HepG2 (cell line): ENCODE data around the gene ARHGAP22. TPM values are rescaled to one million over a fixed set of nuclear protein-coding genes. Genes with fewer than 3 reads are reported as not detected.

Source experiments
- ATAC-seq: fragments of 200-7000 bp; cut with Tn5 transposase; 3 replicates; pipeline ENCODE4 v1.9.1; 2020; ENCODE audit warnings: mild to moderate bottlenecking, moderate library complexity
- BruUV-seq: library from RNA; stranded (reverse); fragments of 400-500 nt; replicated peaks from 2 replicates; lab custom pipeline; 2021; lab: Mats Ljungman, UMichigan
- CTCF ChIA-PET: fragments of 300-600 bp; formaldehyde crosslinking; extraction: SDS; loops from one replicate; lab custom pipeline; 2021; ENCODE audit warnings: low total read pairs, inconsistent platforms, low intra/inter-chr PET ratio; lab: Yijun Ruan, JAX
- POLR2A ChIA-PET: fragments of 350-600 bp; sonication (Branson Sonifier 250); formaldehyde crosslinking; loops from one replicate; lab custom pipeline; 2020; ENCODE audit warnings: antibody characterized with exemption, inconsistent platforms; lab: Yijun Ruan, JAX
- DNase-seq: peaks from one replicate; pipeline ENCODE4 v3.0.0-alpha.2; 2015; ENCODE audit warnings: low spot score
- FAIRE-seq: peaks from 3 replicates; lab custom pipeline; 2011; peaks lifted over from hg19 to GRCh38; lab: Jason Lieb, UNC
- H2AFZ ChIP-seq: one replicate; pipeline ENCODE4 v1.6.1; 2011; ENCODE audit warnings: low read length, inconsistent platforms
- H3K27ac ChIP-seq: fragments of 300-600 bp; 3 replicates; pipeline ENCODE4 v1.8.0; 2011; ENCODE audit warnings: mixed run types, mild to moderate bottlenecking, mixed read lengths, low read length, inconsistent platforms; ENCODE audit not compliant: insufficient read depth; ENCODE audit errors: extremely low read length
- H3K27me3 ChIP-seq, 2 experiments: fragments of 200-600 bp in 1 of 2; 2 replicates in 1 of 2; 3 replicates in 1 of 2; pipeline versions ENCODE4 v1.6.0 to v1.8.0; 2011; ENCODE audit warnings: low read length in 2 of 2, mild to moderate bottlenecking in 2 of 2, moderate library complexity in 2 of 2, inconsistent platforms in 1 of 2; ENCODE audit not compliant: insufficient read depth in 2 of 2, control insufficient read depth in 1 of 2
- H3K36me3 ChIP-seq, 2 experiments: fragments of 200-600 bp in 1 of 2; replicated peaks in 1 of 2; 2 replicates in 1 of 2; 3 replicates in 1 of 2; pipeline versions ENCODE4 v1.5.1 to v1.8.0; 2011; ENCODE audit warnings: low read length in 2 of 2, inconsistent platforms in 1 of 2; ENCODE audit not compliant: insufficient read depth in 2 of 2, control insufficient read depth in 1 of 2
- H3K4me1 ChIP-seq: 2 replicates; pipeline ENCODE4 v1.5.1; 2012; ENCODE audit warnings: low read length, inconsistent platforms; ENCODE audit not compliant: insufficient read depth
- H3K4me2 ChIP-seq: 2 replicates; pipeline ENCODE4 v1.6.0; 2011; ENCODE audit warnings: low read depth, low read length, inconsistent platforms
- H3K4me3 ChIP-seq, 3 experiments: fragments of 200-600 bp in 1 of 3; sonication (generic), shearing (Covaris generic) in 1 of 3; replicated peaks in 1 of 3; 2 replicates each; pipeline ENCODE4 v1.5.1; 2011 to 2016; ENCODE audit warnings: low read length in 3 of 3, inconsistent platforms in 2 of 3, low read depth in 2 of 3, mild to moderate bottlenecking in 2 of 3, control low read depth in 1 of 3, mixed read lengths in 1 of 3; ENCODE audit not compliant: insufficient read depth in 1 of 3
- H3K79me2 ChIP-seq: one replicate; pipeline ENCODE4 v1.6.1; 2011; ENCODE audit warnings: low read length, inconsistent platforms; ENCODE audit not compliant: insufficient read depth
- H3K9ac ChIP-seq: 2 replicates; pipeline ENCODE4 v1.6.0; 2011; ENCODE audit warnings: mild to moderate bottlenecking, low read depth, low read length, inconsistent platforms; ENCODE audit not compliant: insufficient read depth
- H3K9me3 ChIP-seq: 2 replicates; pipeline ENCODE4 v1.5.1; 2012; ENCODE audit warnings: mild to moderate bottlenecking, low read length
- H4K20me1 ChIP-seq: 2 replicates; pipeline ENCODE4 v1.6.0; 2011; ENCODE audit warnings: inconsistent platforms, mild to moderate bottlenecking, low read length, moderate library complexity; ENCODE audit not compliant: insufficient read depth
- DMAP1 ChIP-seq: IDR thresholded peaks from 2 replicates; pipeline ENCODE4 v1.6.1; 2016
- NR1H2 ChIP-seq: sonication (generic); formaldehyde crosslinking; IDR thresholded peaks from 2 replicates; pipeline ENCODE4 v1.8.1; 2022; ENCODE audit warnings: low read depth, missing genetic modification reagents, borderline replicate concordance
- SIN3A ChIP-seq: IDR thresholded peaks from 2 replicates; pipeline ENCODE4 v1.6.1; 2011; ENCODE audit warnings: low read depth, mild to moderate bottlenecking, control low read depth, low read length, borderline replicate concordance
- ZNF615 ChIP-seq: sonication (generic); formaldehyde crosslinking; IDR thresholded peaks from 2 replicates; pipeline ENCODE4 v1.5.0; 2020; ENCODE audit warnings: mild to moderate bottlenecking, missing genetic modification reagents, borderline replicate concordance
- ZNF788 ChIP-seq: sonication (generic); formaldehyde crosslinking; IDR thresholded peaks from 2 replicates; pipeline ENCODE4 v1.5.0; 2020; ENCODE audit warnings: mild to moderate bottlenecking, missing genetic modification reagents, borderline replicate concordance
- WGBS: methylation state at CpG from one replicate; pipeline ENCODE4 v1.1.6; 2017; ENCODE audit warnings: low lambda C conversion rate; 5-methylcytosine and 5-hydroxymethylcytosine counted together
- in situ Hi-C: cut with HindIII; loops from 2 replicates; pipeline ENCODE4 v1.10.0; 2017; ENCODE audit warnings: low pct_unique_long_range_greater_than_20kb; ENCODE audit not compliant: extremely low pct_ligation_motif_present
- intact Hi-C: fragments of 100-400 bp; cut with micrococcal nuclease; formaldehyde crosslinking; loops from one replicate; pipeline ENCODE4 v1.10.0; 2022; ENCODE audit not compliant: unreplicated experiment
- polyA plus RNA-seq, 8 experiments: library from polyadenylated mRNA; depleted of rRNA in 3 of 8; stranded (reverse) in 7 of 8; unstranded in 1 of 8; fragments of >200 nt; fragmentation: Illumina TruSeq in 4 of 8; extraction: Trizol in 4 of 8; gene quantifications; 2 replicates each; pipeline versions ENCODE4 v1.2.1 to v1.2.3, GENCODE V29; 2011 to 2016; ENCODE audit warnings: low read depth in 4 of 8, missing spikeins in 1 of 8, mixed read lengths in 1 of 8; ENCODE audit not compliant: insufficient read depth in 1 of 8
- total RNA-seq, 5 experiments: library from RNA; depleted of rRNA; stranded (reverse); fragments of >200 nt; fragmentation: Illumina TruSeq; extraction: Trizol; gene quantifications; 2 replicates each; pipeline ENCODE4 v1.2.3, GENCODE V29; 2016; ENCODE audit warnings: low read depth in 1 of 5

The ARHGAP22 gene
- total and polyA plus RNA-seq, 2 of the 13 experiments (the other 11 are each of a cell fraction or from before 2014, with no cell fraction given): 0.08 to 0.38 TPM

DNA sequence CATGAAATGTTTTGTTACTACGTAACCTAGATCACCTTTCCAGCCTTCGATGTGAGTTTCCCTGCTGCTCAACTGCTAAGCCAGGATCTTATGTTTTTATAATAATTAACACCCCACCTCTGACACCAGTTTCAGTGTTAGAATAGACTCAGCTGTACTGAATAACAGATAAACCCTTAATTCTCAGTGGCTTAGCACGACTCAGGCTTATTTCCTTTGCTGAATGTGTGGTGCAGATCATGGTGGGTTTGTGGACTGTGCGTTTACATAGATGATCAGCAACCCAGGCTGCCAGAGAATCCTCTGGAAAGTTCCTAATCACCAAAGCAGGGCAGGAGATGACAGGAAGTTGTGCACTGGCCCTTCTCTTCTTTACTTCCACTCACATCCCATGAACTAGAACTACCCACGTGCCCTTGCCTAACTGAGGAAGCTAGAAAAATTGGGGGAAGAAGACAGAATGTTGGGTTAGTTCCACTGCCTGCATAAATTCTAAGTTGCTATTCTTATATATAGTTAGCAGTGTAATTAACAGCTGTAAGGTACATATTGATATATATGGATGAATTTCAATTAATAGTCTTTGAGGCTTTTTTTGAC is 186.6 kb downstream of the ARHGAP22 start:
- no peak for TF ChIP-seq ZNF788 (CRISPR knock-in tag)
- no peak for TF ChIP-seq ZNF615 (CRISPR knock-in tag)
- TF ChIP-seq DMAP1 (CRISPR knock-in tag): no peak
- TF ChIP-seq, all 625 proteins: peak for 0
- Histone ChIP-seq H4K20me1 (no peaks in the 10 kb centered on the region), H3K4me1 (peaks cover 36% of the 10 kb centered on the region), H3K79me2 (no peaks in the 10 kb centered on the region), H3K36me3 (no peaks in the 10 kb centered on the region; a peak in 1 of 5 replicates), H3K27me3 (no peaks in the 10 kb centered on the region), H3K27ac (no peak overlapping the region), H3K9ac (no peak overlapping the region), H3K9me3 (no peaks in the 10 kb centered on the region), H3K4me2 (no peak overlapping the region), H2AFZ (no peak overlapping the region), H3K4me3 (no peak overlapping the region)
- FAIRE-seq (no peak), ATAC-seq (no peak), DNase-seq (no peak)
- in situ Hi-C loops (no loop called here), intact Hi-C loops (loop anchor here (10.0 kb wide), 1 partner anchor 53 kb away; no protein-coding TSS in a partner anchor)
- ChIA-PET POLR2A (no interaction called here), CTCF (no interaction called here)
- BruUV-seq: no TSS peak
- WGBS: 95% methylated on average over 5 of the region's 5 CpGs

DNA sequence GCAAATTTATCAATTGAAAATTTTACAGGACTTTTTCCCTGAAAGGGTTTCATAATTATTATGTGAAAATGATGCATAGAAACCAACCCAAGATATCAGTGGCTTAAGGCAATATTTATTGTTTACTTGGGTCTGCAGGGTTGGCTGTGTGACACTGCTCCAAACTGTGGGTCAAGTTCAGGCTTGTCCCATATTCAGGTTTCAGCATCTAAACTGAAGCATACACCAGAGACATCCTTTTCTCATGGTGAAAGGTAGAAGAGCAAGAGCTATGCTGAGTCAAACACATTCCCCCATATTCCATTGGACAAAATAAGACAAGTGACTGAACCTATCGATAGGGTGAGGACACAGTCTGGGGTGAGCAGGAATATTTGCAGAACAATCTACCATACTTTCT is 187.5 kb downstream of the ARHGAP22 start:
- intact Hi-C loops (loop anchor here (10.0 kb wide), 1 partner anchor 53 kb away; no protein-coding TSS in a partner anchor), in situ Hi-C loops (no loop called here)
- BruUV-seq: no TSS peak
- TF ChIP-seq SIN3A (no peak), NR1H2 (no peak)
- peaks cover 0 to 7% of the 10 kb centered on the region in 2 experiments; a peak in 1 of 5 replicates for H3K36me3 ChIP-seq
- H3K4me1 ChIP-seq: peaks cover 36% of the 10 kb centered on the region
- no peaks in the 10 kb centered on the region for H3K27me3 ChIP-seq
- WGBS: 88% methylated on average over 1 of the region's 1 CpG
- no peaks in the 10 kb centered on the region for H3K9me3 ChIP-seq
- ATAC-seq (no peak), FAIRE-seq (no peak), DNase-seq (no peak)
- H3K4me2 ChIP-seq: no peak overlapping the region
- ChIA-PET CTCF (interaction anchor here (1.1 kb wide), 1 partner anchor 89 kb away, joined by 4 read pairs; no protein-coding TSS in a partner anchor), POLR2A (no interaction called here)
- H3K9ac ChIP-seq: no peak overlapping the region
- no peak overlapping the region for H2AFZ ChIP-seq
- no peak overlapping the region for H3K4me3 ChIP-seq
- no peak overlapping the region for H3K27ac ChIP-seq
- no peaks in the 10 kb centered on the region for H4K20me1 ChIP-seq
- no peaks in the 10 kb centered on the region for H3K79me2 ChIP-seq
